HG02763 (cell line): ENCODE results near the gene MORC2.

Source experiments
- ATAC-seq: cut with Tn5 transposase; IDR thresholded peaks from one replicate; pipeline ENCODE4 v1.9.1; 2021; ENCODE audit warnings: mild to moderate bottlenecking, moderate library complexity; ENCODE audit not compliant: unreplicated experiment

MORC2 gene

GRCh38 chr22:30875481-30876215, 92.9 kb downstream of the MORC2 start:
- ATAC-seq = no peak
